Thoracic aorta (tissue), 2 donors: ENCODE data around the gene ARHGAP33. TPM values are rescaled to one million over a fixed set of nuclear protein-coding genes. Genes with fewer than 3 reads are reported as not detected.

Experiments
- ATAC-seq: fragments of 150-250 bp; one replicate; pipeline ENCODE4 v1.8.0; 2017; ENCODE audit warnings: low read depth; ENCODE audit not compliant: insufficient number of reproducible peaks, low FRiP score
- DNase-seq: peaks from one replicate; pipeline ENCODE4 v3.0.0-alpha.2; 2020; ENCODE audit warnings: low spot score
- H3K27ac ChIP-seq, 2 donors: fragments of 200-600 bp; sonication (generic); 1 replicate in 1 of 2; 2 replicates in 1 of 2; pipeline ENCODE4 v1.5.1; 2016; ENCODE audit warnings: mild to moderate bottlenecking in 2 of 2, moderate library complexity in 2 of 2
- H3K27me3 ChIP-seq: fragments of 200-600 bp; sonication (generic); replicated peaks from 2 replicates; pipeline ENCODE4 v1.6.0; 2016; ENCODE audit warnings: mild to moderate bottlenecking; ENCODE audit not compliant: insufficient read depth
- H3K36me3 ChIP-seq: fragments of 200-600 bp; sonication (generic); one replicate; pipeline ENCODE4 v1.5.1; 2016
- H3K4me1 ChIP-seq, 2 donors: fragments of 200-600 bp; sonication (generic); 1 replicate in 1 of 2; 2 replicates in 1 of 2; pipeline versions ENCODE4 v1.5.1 to v1.6.0; 2016; ENCODE audit warnings: low read depth in 2 of 2, mild to moderate bottlenecking in 1 of 2; ENCODE audit not compliant: control insufficient read depth in 1 of 2
- H3K4me3 ChIP-seq: fragments of 200-600 bp; sonication (generic); 2 replicates; pipeline ENCODE4 v1.5.1; 2016; ENCODE audit warnings: mild to moderate bottlenecking
- H3K9me3 ChIP-seq: fragments of 200-600 bp; sonication (generic); 2 replicates; pipeline ENCODE4 v1.5.1; 2016
- total RNA-seq, 2 donors: library from RNA; depleted of rRNA; stranded (reverse); fragments of >200 nt; gene quantifications; one replicate each; pipeline versions ENCODE4 v1.1.0 to v1.2.3, GENCODE V29; 2016
- TF ChIP-seq, protein P1 (sequence below): fragments of 200-600 bp; sonication (generic); IDR thresholded peaks from one replicate; pipeline ENCODE4 v1.5.1; 2019; ENCODE audit warnings: antibody characterized with exemption

The ARHGAP33 gene
- total RNA-seq, 2 donors from 2014 or later = 15.4 to 30.7 TPM

DNA sequence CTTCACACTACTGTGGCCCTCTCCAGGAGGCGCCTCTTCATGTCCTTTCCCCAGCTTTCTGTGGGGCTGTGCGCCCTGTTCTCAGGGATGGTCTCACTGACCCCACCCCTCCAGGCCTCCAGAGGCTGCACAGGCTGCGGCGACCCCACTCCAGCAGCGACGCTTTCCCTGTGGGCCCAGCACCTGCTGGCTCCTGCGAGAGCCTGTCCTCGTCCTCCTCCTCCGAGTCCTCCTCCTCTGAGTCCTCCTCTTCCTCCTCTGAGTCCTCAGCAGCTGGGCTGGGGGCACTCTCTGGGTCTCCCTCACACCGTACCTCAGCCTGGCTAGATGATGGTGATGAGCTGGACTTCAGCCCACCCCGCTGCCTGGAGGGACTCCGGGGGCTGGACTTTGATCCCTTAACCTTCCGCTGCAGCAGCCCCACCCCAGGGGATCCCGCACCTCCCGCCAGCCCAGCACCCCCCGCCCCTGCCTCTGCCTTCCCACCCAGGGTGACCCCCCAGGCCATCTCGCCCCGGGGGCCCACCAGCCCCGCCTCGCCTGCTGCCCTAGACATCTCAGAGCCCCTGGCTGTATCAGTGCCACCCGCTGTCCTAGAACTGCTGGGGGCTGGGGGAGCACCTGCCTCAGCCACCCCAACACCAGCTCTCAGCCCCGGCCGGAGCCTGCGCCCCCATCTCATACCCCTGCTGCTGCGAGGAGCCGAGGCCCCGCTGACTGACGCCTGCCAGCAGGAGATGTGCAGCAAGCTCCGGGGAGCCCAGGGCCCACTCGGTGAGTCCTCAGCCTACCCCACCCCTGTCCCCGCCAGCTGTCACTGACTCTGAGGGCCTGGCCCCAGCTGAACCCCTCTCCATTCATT lies 11.2 kb downstream of the ARHGAP33 start:
- Histone ChIP-seq H3K27me3 (no peaks in the 10 kb centered on the region), H3K4me3 (no peak overlapping the region)
- TF ChIP-seq, protein P1, sequence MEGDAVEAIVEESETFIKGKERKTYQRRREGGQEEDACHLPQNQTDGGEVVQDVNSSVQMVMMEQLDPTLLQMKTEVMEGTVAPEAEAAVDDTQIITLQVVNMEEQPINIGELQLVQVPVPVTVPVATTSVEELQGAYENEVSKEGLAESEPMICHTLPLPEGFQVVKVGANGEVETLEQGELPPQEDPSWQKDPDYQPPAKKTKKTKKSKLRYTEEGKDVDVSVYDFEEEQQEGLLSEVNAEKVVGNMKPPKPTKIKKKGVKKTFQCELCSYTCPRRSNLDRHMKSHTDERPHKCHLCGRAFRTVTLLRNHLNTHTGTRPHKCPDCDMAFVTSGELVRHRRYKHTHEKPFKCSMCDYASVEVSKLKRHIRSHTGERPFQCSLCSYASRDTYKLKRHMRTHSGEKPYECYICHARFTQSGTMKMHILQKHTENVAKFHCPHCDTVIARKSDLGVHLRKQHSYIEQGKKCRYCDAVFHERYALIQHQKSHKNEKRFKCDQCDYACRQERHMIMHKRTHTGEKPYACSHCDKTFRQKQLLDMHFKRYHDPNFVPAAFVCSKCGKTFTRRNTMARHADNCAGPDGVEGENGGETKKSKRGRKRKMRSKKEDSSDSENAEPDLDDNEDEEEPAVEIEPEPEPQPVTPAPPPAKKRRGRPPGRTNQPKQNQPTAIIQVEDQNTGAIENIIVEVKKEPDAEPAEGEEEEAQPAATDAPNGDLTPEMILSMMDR = no peak

DNA sequence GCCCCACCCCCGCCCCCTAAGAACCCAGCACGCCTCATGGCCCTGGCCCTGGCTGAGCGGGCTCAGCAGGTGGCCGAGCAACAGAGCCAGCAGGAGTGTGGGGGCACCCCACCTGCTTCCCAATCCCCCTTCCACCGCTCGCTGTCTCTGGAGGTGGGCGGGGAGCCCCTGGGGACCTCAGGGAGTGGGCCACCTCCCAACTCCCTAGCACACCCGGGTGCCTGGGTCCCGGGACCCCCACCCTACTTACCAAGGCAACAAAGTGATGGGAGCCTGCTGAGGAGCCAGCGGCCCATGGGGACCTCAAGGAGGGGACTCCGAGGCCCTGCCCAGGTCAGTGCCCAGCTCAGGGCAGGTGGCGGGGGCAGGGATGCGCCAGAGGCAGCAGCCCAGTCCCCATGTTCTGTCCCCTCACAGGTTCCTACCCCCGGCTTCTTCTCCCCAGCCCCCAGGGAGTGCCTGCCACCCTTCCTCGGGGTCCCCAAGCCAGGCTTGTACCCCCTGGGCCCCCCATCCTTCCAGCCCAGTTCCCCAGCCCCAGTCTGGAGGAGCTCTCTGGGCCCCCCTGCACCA lies 11.9 kb downstream of the ARHGAP33 start:
- no peak overlapping the region for H3K27ac ChIP-seq
- peaks cover 10% of the 10 kb centered on the region for H3K36me3 ChIP-seq
- TF ChIP-seq, protein P1 = no peak
- no peaks in the 10 kb centered on the region for H3K4me1 ChIP-seq
- H3K27me3 ChIP-seq = no peaks in the 10 kb centered on the region
- ATAC-seq = no peak
- no peak overlapping the region for H3K4me3 ChIP-seq
- no peak for DNase-seq
- no peaks in the 10 kb centered on the region for H3K9me3 ChIP-seq

More for the DNA sequence above, 11.2 kb downstream of the ARHGAP33 start:
- Histone ChIP-seq H3K27ac (no peak overlapping the region), H3K9me3 (no peaks in the 10 kb centered on the region), H3K4me1 (no peaks in the 10 kb centered on the region), H3K36me3 (peaks cover 14% of the 10 kb centered on the region)
- DNase-seq (no peak), ATAC-seq (no peak)

GRCh38 chr19:35788205-35788960 lies 13.0 kb downstream of the ARHGAP33 start:
- H3K4me3 ChIP-seq = no peak overlapping the region
- H3K4me1 ChIP-seq = no peaks in the 10 kb centered on the region
- H3K27ac ChIP-seq = no peak overlapping the region
- ATAC-seq = no peak
- H3K9me3 ChIP-seq = no peaks in the 10 kb centered on the region
- TF ChIP-seq, protein P1 = no peak
- H3K36me3 ChIP-seq = peaks cover 8% of the 10 kb centered on the region
- no peaks in the 10 kb centered on the region for H3K27me3 ChIP-seq
- DNase-seq = no peak

DNA sequence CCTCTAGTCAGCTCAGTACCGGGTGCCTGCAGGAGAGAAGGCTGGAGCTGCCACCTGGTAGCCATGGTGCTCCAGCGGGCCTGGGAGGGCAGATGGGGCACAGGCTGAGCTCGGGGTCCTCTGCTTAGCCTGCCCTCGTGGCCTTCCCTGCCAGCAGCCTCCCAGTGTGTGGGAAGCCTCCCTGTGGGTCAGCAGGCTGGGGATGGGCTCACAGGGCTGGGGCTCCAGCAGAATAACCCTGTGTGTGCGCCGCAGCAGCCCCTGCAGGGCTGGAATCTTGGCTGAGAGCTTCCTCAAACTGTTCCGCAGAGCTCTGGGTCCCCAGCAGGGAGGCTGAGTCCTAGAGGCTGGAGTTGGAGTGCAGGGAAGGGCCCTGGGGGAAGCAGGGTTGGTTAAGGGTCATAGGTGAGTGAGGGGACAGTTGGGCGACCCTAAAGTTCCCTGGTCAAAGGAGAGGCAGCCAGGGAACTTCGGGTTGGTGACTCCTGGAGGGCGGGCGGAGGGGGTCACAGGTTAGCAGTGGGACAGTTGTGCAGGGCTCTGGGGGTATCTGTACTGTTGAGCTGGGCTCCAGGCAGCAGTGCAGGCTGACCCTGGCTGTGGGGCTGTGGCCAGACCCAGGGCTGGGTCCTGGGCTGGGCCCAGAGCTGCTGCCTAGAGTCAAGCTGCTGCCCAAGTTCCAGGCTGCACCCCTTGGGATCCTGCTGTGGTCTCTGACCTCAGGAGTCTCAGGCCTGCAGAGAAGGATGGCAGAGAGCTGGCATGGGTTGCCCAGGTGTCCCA lies 14.0 kb downstream of the ARHGAP33 start:
- DNase-seq (no peak), ATAC-seq (no peak)
- TF ChIP-seq, protein P1 = no peak
- Histone ChIP-seq H3K4me3 (no peak overlapping the region), H3K4me1 (no peaks in the 10 kb centered on the region), H3K9me3 (no peaks in the 10 kb centered on the region), H3K27ac (no peak overlapping the region), H3K36me3 (peaks cover 8% of the 10 kb centered on the region), H3K27me3 (no peaks in the 10 kb centered on the region)
